ENCODE results near the gene ZBTB2. TPM values are rescaled to one million over a fixed set of nuclear protein-coding genes. Genes with fewer than 3 reads are reported as not detected.

ZBTB2 gene
- total RNA-seq, 4 donors from 2014 or later = 11.4 to 15.1 (median 12.4) TPM

- no peak for ATAC-seq
- peaks cover 0 to 26% (median 0%) of the 10 kb centered on the region in 3 donors for H3K4me1 ChIP-seq
- 100% methylated on average over 1 of the region's 1 CpG for WGBS, 2 donors (ENCODE audit: low coverage in 1 of 2)
- peak overlapping the region in 1 of 4 donors; percentile 25 for H3K27ac ChIP-seq
- H3K27me3 ChIP-seq = no peaks in the 10 kb centered on the region
- TF ChIP-seq POLR2A (IDR thresholded peaks at IDR 0.05) (no peak), CTCF (IDR thresholded peaks at IDR 0.05) (no peak), POLR2AphosphoS5 (IDR thresholded peaks at IDR 0.05) (no peak), EP300 (IDR thresholded peaks at IDR 0.05) (no peak)
- peaks cover 0 to 6% of the 10 kb centered on the region in 2 donors for H3K36me3 ChIP-seq
- no peak overlapping the region for H3K4me3 ChIP-seq
- no peaks in the 10 kb centered on the region for H3K9me3 ChIP-seq
These were observed 10.5 kb downstream of the ZBTB2 start for GRCh38 chr6:151380848-151381205.

GRCh38 chr6:151379933-151380847, 11.2 kb downstream of the ZBTB2 start:
- no peak for TF ChIP-seq POLR2AphosphoS5 (IDR thresholded peaks at IDR 0.05)
- TF ChIP-seq CTCF (IDR thresholded peaks at IDR 0.05) = no peak
- H3K4me3 ChIP-seq = no peak overlapping the region
- peak overlapping the region in 1 of 4 donors; percentile 25 for H3K27ac ChIP-seq
- 80 to 84% methylated on average over 9 to 13 of the region's 14 CpGs for WGBS, 2 donors (ENCODE audit: low coverage in 1 of 2)
- ATAC-seq = no peak
- H3K36me3 ChIP-seq = peaks cover 0 to 6% of the 10 kb centered on the region in 2 donors
- no peaks in the 10 kb centered on the region for H3K27me3 ChIP-seq
- H3K9me3 ChIP-seq = no peaks in the 10 kb centered on the region
- H3K4me1 ChIP-seq = peaks cover 0 to 22% (median 0%) of the 10 kb centered on the region in 3 donors

- Histone ChIP-seq H3K27me3 (no peaks in the 10 kb centered on the region), H3K9me3 (no peaks in the 10 kb centered on the region), H3K4me1 (peaks cover 0 to 26% (median 0%) of the 10 kb centered on the region in 3 donors), H3K27ac (no peak overlapping the region), H3K36me3 (peaks cover 0 to 13% of the 10 kb centered on the region in 2 donors), H3K4me3 (no peak overlapping the region)
- no peak for ATAC-seq
- WGBS, 2 donors (ENCODE audit: low coverage in 1 of 2) = 71 to 87% methylated on average over 3 of the region's 3 CpGs
- TF ChIP-seq POLR2AphosphoS5 (IDR thresholded peaks at IDR 0.05) (no peak), EP300 (IDR thresholded peaks at IDR 0.05) (no peak), POLR2A (IDR thresholded peaks at IDR 0.05) (no peak), CTCF (IDR thresholded peaks at IDR 0.05) (no peak)
These were observed 14.3 kb downstream of the ZBTB2 start for GRCh38 chr6:151377095-151377494.

- no peaks in the 10 kb centered on the region for H3K27me3 ChIP-seq
- ATAC-seq = no peak
- WGBS, 2 donors (ENCODE audit: low coverage in 1 of 2) = 81 to 90% methylated on average over 1 of the region's 1 CpG
- H3K36me3 ChIP-seq = peaks cover 0 to 20% of the 10 kb centered on the region in 2 donors
- TF ChIP-seq POLR2A (IDR thresholded peaks at IDR 0.05) (no peak), POLR2AphosphoS5 (IDR thresholded peaks at IDR 0.05) (no peak), EP300 (IDR thresholded peaks at IDR 0.05) (no peak), CTCF (IDR thresholded peaks at IDR 0.05) (no peak)
- no peaks in the 10 kb centered on the region for H3K9me3 ChIP-seq
- H3K4me1 ChIP-seq = peaks cover 0 to 26% (median 0%) of the 10 kb centered on the region in 3 donors
- no peak overlapping the region for H3K4me3 ChIP-seq
- no peak overlapping the region for H3K27ac ChIP-seq
These were observed 14.9 kb downstream of the ZBTB2 start for GRCh38 chr6:151376440-151376839.

- Histone ChIP-seq H3K36me3 (peaks cover 0 to 26% of the 10 kb centered on the region in 2 donors), H3K4me3 (no peak overlapping the region), H3K4me1 (peaks cover 0 to 21% (median 0%) of the 10 kb centered on the region in 3 donors), H3K27me3 (no peaks in the 10 kb centered on the region), H3K9me3 (no peaks in the 10 kb centered on the region), H3K27ac (no peak overlapping the region)
- ATAC-seq = no peak
- WGBS, 2 donors (ENCODE audit: low coverage in 1 of 2) = 63 to 100% methylated on average over 1 to 2 of the region's 2 CpGs
- TF ChIP-seq EP300 (IDR thresholded peaks at IDR 0.05) (no peak), POLR2A (IDR thresholded peaks at IDR 0.05) (no peak)
These were observed 15.5 kb downstream of the ZBTB2 start for GRCh38 chr6:151375833-151376232.
